ENCODE data around the gene ERFE. TPM values are rescaled to one million over a fixed set of nuclear protein-coding genes. Genes with fewer than 3 reads are reported as not detected.

Gene ERFE
- total and polyA plus RNA-seq, 2 of the 13 experiments (the other 11 are each of a cell fraction or from before 2014, with no cell fraction given), result 0.09 TPM; not detected in 1

DNA sequence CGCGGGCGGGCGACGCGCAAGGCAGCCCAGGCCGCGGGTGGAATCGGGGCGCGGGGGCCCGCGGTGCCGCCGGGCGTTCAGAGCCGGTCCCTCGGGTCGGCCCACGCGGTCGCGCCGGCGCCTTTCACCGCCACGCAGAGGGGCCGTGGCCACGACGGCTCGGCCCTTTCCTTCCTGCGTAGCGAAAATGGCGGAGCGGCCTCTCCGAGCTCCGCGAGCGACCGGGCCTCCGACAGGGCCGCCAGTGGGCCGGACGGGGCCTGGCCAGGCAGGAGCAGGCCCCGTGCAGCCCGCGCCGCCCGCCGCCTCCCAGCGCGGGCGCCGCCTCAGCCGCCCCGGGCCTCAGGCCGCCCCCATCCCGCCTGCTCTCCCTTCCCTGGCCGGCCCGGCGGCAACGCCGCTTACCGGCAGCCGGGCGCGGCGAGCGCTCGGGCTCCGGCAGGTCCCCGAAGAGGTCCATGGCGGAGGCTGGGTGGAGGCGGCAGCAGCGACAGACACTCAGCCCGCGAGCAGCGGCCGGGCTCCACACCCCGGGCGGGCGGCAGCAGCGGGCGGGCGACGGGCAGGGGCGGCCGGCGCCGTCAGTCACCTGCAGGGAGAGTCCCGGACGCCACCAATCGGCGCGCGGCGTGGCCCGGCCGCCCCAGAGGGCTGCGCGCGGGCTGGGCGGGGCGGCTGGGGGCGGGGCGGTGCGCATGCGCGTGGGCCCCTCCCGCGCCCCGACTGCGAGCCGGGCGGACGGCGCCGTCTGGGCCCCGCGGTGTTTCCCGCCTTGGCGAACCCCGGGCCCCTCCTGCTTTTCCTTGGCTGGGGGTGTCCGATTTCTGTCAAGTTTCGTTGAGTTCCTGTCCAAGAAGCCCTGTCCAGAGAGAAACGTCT, 44.6 kb downstream of the ERFE start, which contains the start of gene ILKAP (continued):
- TF ChIP-seq THAP7 (CRISPR knock-in tag; IDR thresholded peaks at IDR 0.05), result peak; percentile 55; the same call in 1 of the 2 replicates
- TF ChIP-seq ASH2L (IDR thresholded peaks at IDR 0.05; ENCODE audit: insufficient read length, low read depth, low read length), result peak; percentile 36
- TF ChIP-seq ZFP41 (CRISPR knock-in tag; IDR thresholded peaks at IDR 0.05; ENCODE audit: borderline replicate concordance), result peak; percentile 70; the same call in 1 of the 2 replicates
- TF ChIP-seq HCFC1 (IDR thresholded peaks at IDR 0.05; ENCODE audit: low read depth, low read length), result 0 out of 2 replicates have a peak, but pooled peaks have one; percentile 9
- no peak for TF ChIP-seq NCOR1 (IDR thresholded peaks at IDR 0.05; ENCODE audit: borderline replicate concordance, low read length)
- no peak for TF ChIP-seq ZMYM3 (CRISPR knock-in tag; IDR thresholded peaks at IDR 0.05)
- TF ChIP-seq, protein P1, sequence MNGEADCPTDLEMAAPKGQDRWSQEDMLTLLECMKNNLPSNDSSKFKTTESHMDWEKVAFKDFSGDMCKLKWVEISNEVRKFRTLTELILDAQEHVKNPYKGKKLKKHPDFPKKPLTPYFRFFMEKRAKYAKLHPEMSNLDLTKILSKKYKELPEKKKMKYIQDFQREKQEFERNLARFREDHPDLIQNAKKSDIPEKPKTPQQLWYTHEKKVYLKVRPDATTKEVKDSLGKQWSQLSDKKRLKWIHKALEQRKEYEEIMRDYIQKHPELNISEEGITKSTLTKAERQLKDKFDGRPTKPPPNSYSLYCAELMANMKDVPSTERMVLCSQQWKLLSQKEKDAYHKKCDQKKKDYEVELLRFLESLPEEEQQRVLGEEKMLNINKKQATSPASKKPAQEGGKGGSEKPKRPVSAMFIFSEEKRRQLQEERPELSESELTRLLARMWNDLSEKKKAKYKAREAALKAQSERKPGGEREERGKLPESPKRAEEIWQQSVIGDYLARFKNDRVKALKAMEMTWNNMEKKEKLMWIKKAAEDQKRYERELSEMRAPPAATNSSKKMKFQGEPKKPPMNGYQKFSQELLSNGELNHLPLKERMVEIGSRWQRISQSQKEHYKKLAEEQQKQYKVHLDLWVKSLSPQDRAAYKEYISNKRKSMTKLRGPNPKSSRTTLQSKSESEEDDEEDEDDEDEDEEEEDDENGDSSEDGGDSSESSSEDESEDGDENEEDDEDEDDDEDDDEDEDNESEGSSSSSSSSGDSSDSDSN (CRISPR knock-in tag; IDR thresholded peaks at IDR 0.05), result peak; percentile 88
- no peak for TF ChIP-seq ZNF883 (CRISPR knock-in tag; IDR thresholded peaks at IDR 0.05; ENCODE audit: not compliant biosample characterization)
- TF ChIP-seq SNAI1 (CRISPR knock-in tag; IDR thresholded peaks at IDR 0.05; ENCODE audit: borderline replicate concordance), result no peak
- peak; percentile 82; the same call in 1 of the 2 replicates for TF ChIP-seq TMF1 (CRISPR knock-in tag; IDR thresholded peaks at IDR 0.05; ENCODE audit: low read depth)
- TF ChIP-seq, protein P2, sequence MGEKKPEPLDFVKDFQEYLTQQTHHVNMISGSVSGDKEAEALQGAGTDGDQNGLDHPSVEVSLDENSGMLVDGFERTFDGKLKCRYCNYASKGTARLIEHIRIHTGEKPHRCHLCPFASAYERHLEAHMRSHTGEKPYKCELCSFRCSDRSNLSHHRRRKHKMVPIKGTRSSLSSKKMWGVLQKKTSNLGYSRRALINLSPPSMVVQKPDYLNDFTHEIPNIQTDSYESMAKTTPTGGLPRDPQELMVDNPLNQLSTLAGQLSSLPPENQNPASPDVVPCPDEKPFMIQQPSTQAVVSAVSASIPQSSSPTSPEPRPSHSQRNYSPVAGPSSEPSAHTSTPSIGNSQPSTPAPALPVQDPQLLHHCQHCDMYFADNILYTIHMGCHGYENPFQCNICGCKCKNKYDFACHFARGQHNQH (CRISPR knock-in tag; IDR thresholded peaks at IDR 0.05), result no peak
- peak; percentile 67; the same call in 1 of the 2 replicates for TF ChIP-seq ZNF841 (CRISPR knock-in tag; IDR thresholded peaks at IDR 0.05; ENCODE audit: borderline replicate concordance)
- no peak for TF ChIP-seq TEAD3 (CRISPR knock-in tag; optimal IDR thresholded peaks at IDR 0.05; ENCODE audit: borderline replicate concordance)
- TF ChIP-seq PHF21A (CRISPR knock-in tag; IDR thresholded peaks at IDR 0.05), result no peak
- 0 out of 2 replicates have a peak, but pooled peaks have one; percentile 0 for TF ChIP-seq ZNF879 (CRISPR knock-in tag; IDR thresholded peaks at IDR 0.05)
- TF ChIP-seq ZSCAN21 (CRISPR knock-in tag; IDR thresholded peaks at IDR 0.05; ENCODE audit: borderline replicate concordance), result peak; percentile 55
- no peak for TF ChIP-seq HIC2 (CRISPR knock-in tag; IDR thresholded peaks at IDR 0.05; ENCODE audit: low read depth)
- no peak for TF ChIP-seq NFIB (CRISPR knock-in tag; IDR thresholded peaks at IDR 0.05; ENCODE audit: borderline replicate concordance)
- TF ChIP-seq ZNF616 (CRISPR knock-in tag; IDR thresholded peaks at IDR 0.05; ENCODE audit: low read depth), result 0 out of 2 replicates have a peak, but pooled peaks have one; percentile 35
- TF ChIP-seq GABPA (IDR thresholded peaks at IDR 0.05; ENCODE audit: low read depth, low read length), result peak; percentile 25
- TF ChIP-seq GABPA (CRISPR knock-in tag; IDR thresholded peaks at IDR 0.05; ENCODE audit: low read depth), result no peak
- peak; percentile 7 for TF ChIP-seq SRSF1 (optimal IDR thresholded peaks at IDR 0.05; ENCODE audit: low read depth, low read length)
- no peak for TF ChIP-seq FOXA1 (IDR thresholded peaks at IDR 0.05)
- TF ChIP-seq FOXA1 (CRISPR knock-in tag; IDR thresholded peaks at IDR 0.05), result no peak

All from HepG2 (cell line).